Spleen (tissue), 7 donors: ENCODE data around the gene KRTAP1-5.

Experiments used
- POLR2A ChIP-seq, 3 donors: fragments of 450-650 bp; IDR thresholded peaks; one replicate each; pipeline ENCODE4 v1.5.1; 2017; ENCODE audit warnings: antibody characterized with exemption in 3 of 3, mild to moderate bottlenecking in 1 of 3
- POLR2AphosphoS5 ChIP-seq, 3 donors: sonication (generic); formaldehyde crosslinking; IDR thresholded peaks; one replicate each; pipeline ENCODE4 v1.5.1; 2017; ENCODE audit warnings: antibody characterized with exemption in 3 of 3
- TF ChIP-seq, protein P1 (sequence below), 11 experiments: fragments of 200-600 bp in 7 of 11; fragments of 450-650 bp in 4 of 11; sonication (generic) in 4 of 11; IDR thresholded peaks in 8 of 11; conservative IDR thresholded peaks in 3 of 11; 1 replicate in 7 of 11; 2 replicates in 4 of 11; pipeline versions ENCODE4 v1.4.0 to v1.8.0; 2016 to 2021; ENCODE audit warnings: antibody characterized with exemption in 11 of 11, inconsistent platforms in 4 of 11, mild to moderate bottlenecking in 1 of 11
- donor health status: DM: no; HTN: no; CAD: no; lungs with moderate emphysema.
- donor health status: DM: no; HTN: no; CAD: no.
- donor health status: DM: no; HTN: no; CAD: no.

- TF ChIP-seq, protein P1, sequence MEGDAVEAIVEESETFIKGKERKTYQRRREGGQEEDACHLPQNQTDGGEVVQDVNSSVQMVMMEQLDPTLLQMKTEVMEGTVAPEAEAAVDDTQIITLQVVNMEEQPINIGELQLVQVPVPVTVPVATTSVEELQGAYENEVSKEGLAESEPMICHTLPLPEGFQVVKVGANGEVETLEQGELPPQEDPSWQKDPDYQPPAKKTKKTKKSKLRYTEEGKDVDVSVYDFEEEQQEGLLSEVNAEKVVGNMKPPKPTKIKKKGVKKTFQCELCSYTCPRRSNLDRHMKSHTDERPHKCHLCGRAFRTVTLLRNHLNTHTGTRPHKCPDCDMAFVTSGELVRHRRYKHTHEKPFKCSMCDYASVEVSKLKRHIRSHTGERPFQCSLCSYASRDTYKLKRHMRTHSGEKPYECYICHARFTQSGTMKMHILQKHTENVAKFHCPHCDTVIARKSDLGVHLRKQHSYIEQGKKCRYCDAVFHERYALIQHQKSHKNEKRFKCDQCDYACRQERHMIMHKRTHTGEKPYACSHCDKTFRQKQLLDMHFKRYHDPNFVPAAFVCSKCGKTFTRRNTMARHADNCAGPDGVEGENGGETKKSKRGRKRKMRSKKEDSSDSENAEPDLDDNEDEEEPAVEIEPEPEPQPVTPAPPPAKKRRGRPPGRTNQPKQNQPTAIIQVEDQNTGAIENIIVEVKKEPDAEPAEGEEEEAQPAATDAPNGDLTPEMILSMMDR (IDR thresholded peaks at IDR 0.05 in 8 of 11, conservative IDR thresholded peaks at IDR 0.05 in 3 of 11): no peak
- TF ChIP-seq POLR2A (IDR thresholded peaks at IDR 0.05): no peak
- TF ChIP-seq POLR2AphosphoS5 (IDR thresholded peaks at IDR 0.05): no peak
Measured at GRCh38 chr17:41057547-41057946, 30.5 kb upstream of the KRTAP1-5 start.
